Astrocyte (in vitro differentiated cells and primary cell): Measurements from ENCODE around the gene PI16. TPM values are rescaled to one million over a fixed set of nuclear protein-coding genes. Genes with fewer than 3 reads are reported as not detected.

ENCODE experiments used
- DNase-seq: peaks from one replicate; pipeline ENCODE4 v3.0.0-alpha.2; 2010; ENCODE audit warnings: low read depth
- FAIRE-seq: peaks from 2 replicates; lab custom pipeline; 2011; peaks lifted over from hg19 to GRCh38; lab: Jason Lieb, UNC
- H2AFZ ChIP-seq: 2 replicates; pipeline ENCODE4 v1.6.0; 2012; ENCODE audit warnings: low read depth, low read length, inconsistent platforms
- H3K27ac ChIP-seq: 2 replicates; pipeline ENCODE4 v1.5.1; 2011; ENCODE audit warnings: low read depth, low read length, inconsistent platforms
- H3K27me3 ChIP-seq: 2 replicates; pipeline ENCODE4 v1.6.0; 2011; ENCODE audit warnings: low read length, inconsistent platforms; ENCODE audit not compliant: insufficient read depth
- H3K36me3 ChIP-seq: 2 replicates; pipeline ENCODE4 v1.5.1; 2011; ENCODE audit warnings: low read length, inconsistent platforms; ENCODE audit not compliant: insufficient read depth
- H3K4me1 ChIP-seq: 2 replicates; pipeline ENCODE4 v1.5.1; 2011; ENCODE audit warnings: low read length, inconsistent platforms; ENCODE audit not compliant: insufficient read depth
- H3K4me2 ChIP-seq: 2 replicates; pipeline ENCODE4 v1.6.0; 2012; ENCODE audit warnings: low read length, inconsistent platforms
- H3K4me3 ChIP-seq: 2 replicates; pipeline ENCODE4 v1.5.1; 2011; ENCODE audit warnings: low read depth, mild to moderate bottlenecking, low read length, inconsistent platforms; ENCODE audit not compliant: insufficient read depth
- H3K79me2 ChIP-seq: 2 replicates; pipeline ENCODE4 v1.6.0; 2012; ENCODE audit warnings: mild to moderate bottlenecking, low read length, inconsistent platforms; ENCODE audit not compliant: insufficient read depth
- H3K9ac ChIP-seq: 2 replicates; pipeline ENCODE4 v1.6.0; 2012; ENCODE audit warnings: mild to moderate bottlenecking, low read length, inconsistent platforms
- H3K9me3 ChIP-seq: 2 replicates; pipeline ENCODE4 v1.5.1; 2012; ENCODE audit warnings: low read depth, mild to moderate bottlenecking, low read length, inconsistent platforms; ENCODE audit not compliant: insufficient read depth
- H4K20me1 ChIP-seq: 2 replicates; pipeline ENCODE4 v1.6.0; 2012; ENCODE audit warnings: low read length, inconsistent platforms; ENCODE audit not compliant: insufficient read depth
- H3K27ac Mint-ChIP-seq: one replicate; pipeline ENCODE4 v1.8.0; 2021; ENCODE audit warnings: mild to moderate bottlenecking, mixed read lengths; ENCODE audit not compliant: unreplicated experiment
- H3K27me3 Mint-ChIP-seq: one replicate; pipeline ENCODE4 v1.8.0; 2021; ENCODE audit warnings: low read depth, mixed read lengths; ENCODE audit not compliant: unreplicated experiment
- H3K36me3 Mint-ChIP-seq: one replicate; pipeline ENCODE4 v1.8.0; 2021; ENCODE audit warnings: low read depth, mixed read lengths; ENCODE audit not compliant: unreplicated experiment
- H3K4me1 Mint-ChIP-seq: one replicate; pipeline ENCODE4 v1.8.0; 2021; ENCODE audit warnings: low read depth, mixed read lengths; ENCODE audit not compliant: unreplicated experiment
- H3K4me3 Mint-ChIP-seq: one replicate; pipeline ENCODE4 v1.8.0; 2021; ENCODE audit warnings: mild to moderate bottlenecking, moderate library complexity, mixed read lengths; ENCODE audit not compliant: unreplicated experiment
- H3K9me3 Mint-ChIP-seq: one replicate; pipeline ENCODE4 v1.8.0; 2021; ENCODE audit warnings: mild to moderate bottlenecking, mixed read lengths; ENCODE audit not compliant: unreplicated experiment
- CTCF ChIP-seq: IDR thresholded peaks from 2 replicates; pipeline ENCODE4 v1.5.1; 2011; ENCODE audit warnings: low read depth, mild to moderate bottlenecking, inconsistent platforms, low read length, moderate library complexity; ENCODE audit not compliant: insufficient read depth
- EZH2 ChIP-seq: IDR thresholded peaks from 2 replicates; pipeline ENCODE4 v1.6.1; 2012; ENCODE audit warnings: mild to moderate bottlenecking, low read length, inconsistent platforms; ENCODE audit not compliant: insufficient read depth
- total RNA-seq: library from RNA; stranded (reverse); gene quantifications from 2 replicates; pipeline ENCODE4 v1.2.1, GENCODE V29; 2021

Gene PI16
- total RNA-seq, 1 donor from 2014 or later: not detected

- Histone ChIP-seq H3K79me2 (no peaks in the 10 kb centered on the region), H3K9ac (no peak overlapping the region), H3K36me3 (no peaks in the 10 kb centered on the region), H3K27me3 (peaks cover 3% of the 10 kb centered on the region), H3K4me3 (no peak overlapping the region), H4K20me1 (no peaks in the 10 kb centered on the region), H3K9me3 (no peaks in the 10 kb centered on the region), H3K27ac (no peak overlapping the region), H2AFZ (no peak overlapping the region), H3K4me1 (no peaks in the 10 kb centered on the region), H3K4me2 (no peak overlapping the region)
- peaks cover 1% of the 10 kb centered on the region for H3K4me1 Mint-ChIP-seq
- H3K4me3 Mint-ChIP-seq: no peak overlapping the region
- peaks cover 2% of the 10 kb centered on the region for H3K36me3 Mint-ChIP-seq
- DNase-seq (no peak), FAIRE-seq (no peak)
- H3K27me3 Mint-ChIP-seq: peaks cover 3% of the 10 kb centered on the region
- no peaks in the 10 kb centered on the region for H3K9me3 Mint-ChIP-seq
- no peak overlapping the region for H3K27ac Mint-ChIP-seq
- TF ChIP-seq EZH2: no peak
- no peak for TF ChIP-seq CTCF
Measured at GRCh38 chr6:37010402-37010892, 55.9 kb downstream of the PI16 start.

- TF ChIP-seq CTCF (no peak), EZH2 (no peak)
- Histone ChIP-seq H3K4me1 (no peaks in the 10 kb centered on the region), H4K20me1 (no peaks in the 10 kb centered on the region), H3K9ac (no peak overlapping the region), H2AFZ (no peak overlapping the region), H3K4me2 (no peak overlapping the region), H3K36me3 (no peaks in the 10 kb centered on the region), H3K27ac (no peak overlapping the region), H3K4me3 (no peak overlapping the region), H3K79me2 (no peaks in the 10 kb centered on the region), H3K9me3 (no peaks in the 10 kb centered on the region), H3K27me3 (peaks cover 3% of the 10 kb centered on the region)
- FAIRE-seq (no peak), DNase-seq (peak; percentile 18)
- H3K4me1 Mint-ChIP-seq: no peaks in the 10 kb centered on the region
- H3K27me3 Mint-ChIP-seq: peaks cover 3% of the 10 kb centered on the region
- no peak overlapping the region for H3K27ac Mint-ChIP-seq
- no peak overlapping the region for H3K4me3 Mint-ChIP-seq
- H3K36me3 Mint-ChIP-seq: peaks cover 2% of the 10 kb centered on the region
- no peaks in the 10 kb centered on the region for H3K9me3 Mint-ChIP-seq
Measured at GRCh38 chr6:37011656-37012378, 57.3 kb downstream of the PI16 start.
